Activated naive CD4-positive, alpha-beta T cell (primary cell): ENCODE results near the gene GRIK2.
"Not testable (repeated sequence)": the region's sequence is repeated elsewhere in the genome, so short reads cannot be mapped to it uniquely, and the experiment has no call there.

Experiments used
- DNase-seq, 4 experiments: peaks; one replicate each; lab custom pipeline; 2025; lab: John Stamatoyannopoulos, UW

The GRIK2 gene

DNA sequence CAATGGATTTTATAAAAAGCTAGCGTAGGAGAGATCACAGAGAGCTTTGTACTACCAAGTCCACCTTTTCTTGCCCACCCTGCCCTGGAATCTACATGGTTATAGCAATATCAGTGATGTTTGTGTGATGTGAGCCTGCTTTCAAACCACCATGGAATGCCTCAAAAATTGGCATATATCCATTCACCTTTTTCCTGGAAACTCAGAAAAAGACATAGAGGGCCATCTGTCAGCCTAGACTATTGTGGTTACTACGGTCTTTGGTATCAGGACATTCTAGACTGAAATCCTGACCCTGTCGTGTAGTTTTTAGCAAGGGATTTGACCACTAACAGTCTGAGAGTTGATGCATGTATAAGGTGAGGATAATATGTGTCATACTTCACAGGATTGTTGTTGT, 239.6 kb downstream of the GRIK2 start:
- no peak for DNase-seq

DNA sequence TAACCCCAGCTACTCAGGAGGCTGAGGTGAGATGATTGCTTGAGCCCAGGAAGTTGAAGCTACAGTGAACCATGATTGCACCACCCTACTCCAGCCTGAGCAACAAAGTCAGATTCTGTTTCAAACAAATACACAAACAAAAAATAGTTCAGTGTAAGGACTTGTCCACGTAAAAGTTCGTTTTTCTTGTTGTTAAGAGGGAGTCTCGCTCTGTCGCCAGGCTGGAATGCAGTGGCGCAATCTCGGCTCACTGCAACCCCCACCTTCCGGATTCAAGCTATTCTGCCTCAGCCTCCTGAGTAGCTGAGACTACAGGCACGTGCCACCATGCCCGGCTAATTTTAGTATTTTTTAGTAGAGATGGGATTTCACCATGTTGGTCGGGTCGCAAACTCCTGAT, 245.4 kb downstream of the GRIK2 start:
- DNase-seq: not testable (repeated sequence)

DNA sequence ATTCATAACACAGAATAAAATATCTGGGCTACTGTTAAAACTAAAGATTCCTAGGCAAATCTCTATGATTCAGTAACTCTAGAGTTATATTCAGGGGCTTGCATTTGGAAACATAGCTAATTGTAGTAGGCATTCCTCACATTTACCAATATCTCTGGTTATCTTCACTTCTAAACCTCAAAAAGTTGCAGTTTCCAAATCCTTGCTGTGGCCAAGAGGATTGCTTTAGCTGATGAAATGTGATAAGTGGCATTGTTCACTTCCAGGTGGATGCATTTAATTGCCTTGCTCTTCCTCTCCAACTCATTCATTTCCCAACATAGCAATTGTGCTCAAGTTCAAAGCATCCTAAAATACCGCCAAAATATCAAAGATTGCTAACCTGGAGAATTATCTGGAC, 246.6 kb downstream of the GRIK2 start:
- no peak for DNase-seq

DNA sequence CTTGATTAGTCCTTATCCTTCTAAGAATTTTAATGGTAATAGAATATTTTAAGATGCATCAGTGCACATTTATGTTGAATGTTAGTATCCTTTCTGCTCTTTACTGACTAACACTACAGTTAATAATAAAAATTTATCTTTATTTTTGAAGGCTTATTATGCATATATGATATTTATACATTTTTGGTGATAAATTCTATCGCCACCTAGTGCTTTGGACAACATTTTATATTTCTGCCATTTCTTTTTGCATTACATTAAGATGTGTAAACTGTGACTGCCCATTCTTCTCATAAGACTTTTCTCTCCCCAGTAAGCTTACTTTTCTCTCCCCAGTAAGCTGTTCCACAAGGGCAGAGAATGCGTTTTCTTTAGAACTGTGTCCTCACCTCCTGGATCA, 252.3 kb downstream of the GRIK2 start:
- DNase-seq: no peak

DNA sequence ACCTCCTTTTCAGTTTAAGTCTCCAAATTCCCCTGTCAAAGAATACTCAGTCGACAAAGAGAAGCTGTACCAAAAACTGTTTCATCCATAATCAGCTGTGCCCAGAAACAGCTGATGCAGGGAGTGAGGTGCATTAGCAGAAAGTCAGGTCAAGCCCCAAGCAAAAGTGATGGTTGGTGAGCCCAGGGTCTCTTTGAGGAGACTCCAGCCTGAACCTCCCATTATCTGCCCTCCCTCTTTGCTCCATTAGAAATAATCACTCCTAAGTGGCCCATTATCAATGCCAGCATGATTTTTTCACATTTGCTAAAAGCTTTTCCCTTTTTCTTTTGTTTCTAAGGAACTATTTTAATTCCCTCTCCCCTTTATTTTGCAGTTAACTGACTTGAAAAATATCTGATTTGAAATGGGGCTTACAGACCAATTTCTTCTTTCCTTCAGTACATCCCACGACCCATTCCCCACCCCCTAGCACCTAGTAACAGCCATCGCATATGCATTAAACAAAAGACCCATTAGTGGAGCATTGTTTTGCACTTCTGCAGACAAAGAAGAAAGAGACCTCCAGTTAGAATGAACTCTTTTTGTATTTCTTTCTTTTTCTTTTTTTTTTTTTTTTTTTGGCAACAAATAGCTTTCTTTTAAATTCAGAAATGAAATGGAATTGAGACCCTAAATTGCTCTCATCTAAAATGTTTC, 257.0 kb downstream of the GRIK2 start:
- DNase-seq: no peak

DNA sequence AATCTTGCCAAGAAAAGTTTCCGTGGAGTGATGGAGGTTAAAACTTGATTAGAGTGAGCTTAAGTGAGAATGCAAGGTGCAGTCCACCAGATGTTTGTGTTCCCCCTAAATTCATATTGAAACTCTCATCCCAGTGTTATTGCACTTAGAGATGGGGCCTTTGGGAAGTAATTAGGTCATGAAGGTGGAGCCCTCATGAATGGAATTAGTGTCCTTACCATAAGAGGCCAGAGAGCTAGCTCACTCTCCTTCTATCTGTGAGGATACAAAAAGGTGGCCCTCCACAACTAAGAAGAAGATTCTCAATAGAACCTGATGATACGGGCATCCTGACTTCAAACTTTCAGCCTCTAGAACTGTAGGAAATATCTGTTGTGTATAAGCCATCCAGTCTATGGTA, 258.6 kb downstream of the GRIK2 start:
- no peak for DNase-seq

DNA sequence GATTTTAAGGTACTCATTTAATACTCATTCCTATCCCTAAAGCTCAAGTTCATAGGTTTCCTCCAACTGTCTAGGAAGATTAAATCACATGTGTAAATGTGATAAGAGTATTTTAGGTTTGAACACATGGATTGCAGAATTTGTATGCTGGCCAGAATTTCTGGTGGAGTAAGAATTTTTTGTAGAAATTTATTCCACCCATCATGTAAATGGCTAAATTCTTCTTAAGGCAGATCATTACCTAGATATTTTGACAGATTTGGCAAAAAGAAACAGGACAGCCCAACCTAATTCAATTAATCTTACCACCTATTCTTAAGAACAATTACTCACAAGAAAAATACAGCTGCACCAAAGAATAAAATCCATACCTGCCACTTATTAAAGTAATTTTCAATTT, 261.6 kb downstream of the GRIK2 start:
- no peak for DNase-seq

DNA sequence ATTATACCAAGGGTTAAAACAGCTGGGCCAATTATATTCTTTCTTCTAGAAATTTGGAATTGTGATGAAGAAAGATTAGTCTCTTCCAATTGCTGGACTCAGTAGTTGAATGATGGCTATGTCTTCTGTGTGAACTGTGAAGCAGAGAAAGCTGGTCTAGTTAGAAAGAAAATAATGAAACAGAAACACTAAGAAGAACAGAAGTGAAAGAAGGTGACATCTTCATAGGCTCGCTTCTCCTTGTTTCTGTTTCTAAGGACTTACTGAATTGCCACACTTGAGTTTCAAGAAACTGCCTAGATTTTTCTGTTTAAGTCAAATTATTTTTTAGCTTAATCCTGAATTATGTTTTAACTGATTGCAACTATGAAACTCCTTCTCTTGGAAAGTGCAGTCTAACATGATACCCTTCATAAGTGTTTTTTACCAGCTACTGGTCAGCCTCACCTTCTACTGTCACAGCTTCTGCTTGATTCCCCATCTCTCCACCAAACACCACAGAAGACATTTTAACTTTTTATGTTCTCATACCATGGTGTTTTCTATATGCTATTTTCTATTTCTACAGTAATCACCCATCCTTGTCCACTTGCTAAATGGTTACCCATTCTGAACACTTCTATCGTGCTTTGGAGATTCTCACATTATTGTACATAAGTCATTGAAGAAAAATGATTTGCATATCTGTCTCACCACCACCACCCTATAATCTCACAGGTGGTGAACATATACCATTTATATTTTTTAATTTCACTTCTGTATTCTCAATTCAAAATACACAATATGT, 268.8 kb downstream of the GRIK2 start:
- DNase-seq: no peak

DNA sequence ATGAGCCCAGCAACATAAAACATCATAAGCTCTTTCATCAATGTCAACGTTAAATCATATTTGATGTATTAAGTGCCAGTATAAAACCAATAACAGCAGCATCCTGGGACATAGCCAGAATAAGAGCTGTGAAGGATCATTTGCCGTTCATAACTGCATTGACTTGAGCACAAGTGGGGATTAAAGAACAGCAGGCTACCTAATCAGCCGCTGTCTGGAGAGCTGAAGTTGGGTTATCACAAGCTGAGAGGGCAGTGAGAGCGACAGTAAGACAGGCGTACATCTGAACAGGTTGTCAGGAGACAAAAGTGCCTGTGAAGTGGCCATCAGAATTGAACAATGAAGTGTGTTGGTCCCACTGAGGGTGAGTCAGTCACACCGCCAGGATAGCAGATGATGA, 269.6 kb downstream of the GRIK2 start:
- no peak for DNase-seq

DNA sequence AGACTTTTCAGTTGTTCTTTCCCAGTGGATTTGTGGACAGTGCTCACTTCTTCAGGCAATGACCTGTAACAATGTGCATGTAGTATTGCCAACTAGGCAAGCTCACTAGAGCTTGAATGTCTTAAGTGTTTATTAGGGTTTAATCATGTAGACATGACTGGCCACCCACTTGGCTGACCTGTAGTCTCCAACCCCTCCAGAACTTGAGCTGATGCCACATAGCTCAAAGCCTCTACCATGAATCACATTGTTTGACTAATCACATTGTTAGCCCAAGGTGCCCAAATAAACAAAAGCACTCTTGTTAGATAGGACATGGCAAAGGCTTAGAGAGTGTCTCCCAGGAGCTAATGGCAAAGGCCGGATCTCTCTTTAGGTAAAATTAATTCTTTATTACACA, 272.7 kb downstream of the GRIK2 start:
- DNase-seq: no peak

DNA sequence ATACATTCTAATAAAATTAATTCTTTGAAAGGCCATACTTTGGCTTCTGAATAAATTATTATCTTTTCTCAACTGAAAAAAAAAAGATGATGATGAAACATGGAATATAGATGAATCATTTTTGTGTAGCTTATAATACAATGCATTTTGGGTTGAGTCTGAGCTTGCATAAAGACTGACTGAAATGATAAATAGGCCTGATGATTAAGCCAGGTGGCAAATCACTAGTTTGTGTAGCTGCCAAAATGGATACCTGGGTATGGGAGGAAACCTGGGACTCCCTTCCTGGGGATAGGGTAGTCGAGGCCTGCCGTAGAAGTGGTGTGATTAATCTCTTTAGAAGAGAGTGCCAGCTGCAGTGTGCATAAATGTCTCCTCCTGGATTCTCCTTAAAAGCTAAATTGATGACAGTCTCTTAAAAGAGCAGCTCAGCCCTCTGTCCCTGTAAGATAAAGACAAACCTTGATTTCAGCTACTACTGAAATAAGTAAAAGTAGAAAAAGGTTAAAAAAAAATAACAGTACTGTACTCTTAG, 275.1 kb downstream of the GRIK2 start:
- DNase-seq: no peak

DNA sequence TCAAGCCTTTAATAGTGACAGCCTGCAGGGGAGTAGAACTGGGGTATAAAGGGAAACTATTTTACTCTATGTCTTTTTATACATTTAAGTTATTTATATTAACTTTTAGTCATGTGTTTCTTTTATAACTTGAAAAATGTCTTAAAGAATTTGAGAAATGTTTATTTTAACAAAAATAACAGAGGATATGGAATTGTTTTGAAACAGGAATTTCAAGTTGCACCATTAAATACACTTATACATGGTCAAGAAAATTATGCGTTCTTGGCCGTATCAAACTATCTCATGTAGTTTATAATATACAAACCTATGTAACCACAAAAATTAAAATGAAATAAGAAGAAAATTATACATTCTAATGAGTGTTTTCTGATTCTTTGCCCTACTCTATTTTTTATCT, 282.7 kb downstream of the GRIK2 start:
- no peak for DNase-seq

DNA sequence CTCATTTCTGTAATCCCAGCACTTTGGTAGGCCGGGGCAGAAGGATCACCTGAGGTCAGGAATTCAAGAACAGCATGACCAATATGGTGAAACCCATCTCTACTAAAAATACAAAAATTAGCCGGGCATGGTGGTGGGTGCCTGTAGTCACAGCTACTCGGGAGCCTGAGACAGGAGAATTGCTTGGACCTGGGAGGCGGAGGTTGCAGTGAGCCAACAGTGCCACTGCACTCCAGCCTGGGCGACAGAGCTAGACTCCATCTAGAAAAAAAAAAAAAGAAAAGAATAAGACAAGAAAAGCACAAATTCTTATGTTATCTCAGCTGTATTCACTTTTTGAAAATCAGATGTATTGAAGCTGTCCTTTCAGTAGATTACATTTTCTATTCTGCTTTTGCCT, 289.4 kb downstream of the GRIK2 start:
- no peak for DNase-seq

DNA sequence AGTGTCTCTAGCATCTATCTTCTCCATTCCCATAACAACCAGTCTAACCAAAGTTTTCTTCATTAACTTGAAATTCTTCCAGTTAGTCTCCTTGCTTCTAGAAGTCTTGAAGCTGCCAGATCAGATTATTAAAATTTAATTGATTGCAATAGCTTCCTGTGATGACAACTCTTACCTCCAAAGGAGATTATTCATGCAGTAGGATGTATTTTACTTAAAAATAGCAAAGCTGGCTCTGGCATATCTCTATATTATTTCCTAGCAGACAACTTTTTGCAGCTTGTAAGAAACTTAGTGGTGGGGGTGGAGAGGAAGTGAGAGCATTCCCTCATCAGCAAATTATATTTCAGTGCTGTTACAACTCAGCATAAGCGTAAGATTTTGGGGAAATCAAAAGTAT, 290.4 kb downstream of the GRIK2 start:
- no peak for DNase-seq

DNA sequence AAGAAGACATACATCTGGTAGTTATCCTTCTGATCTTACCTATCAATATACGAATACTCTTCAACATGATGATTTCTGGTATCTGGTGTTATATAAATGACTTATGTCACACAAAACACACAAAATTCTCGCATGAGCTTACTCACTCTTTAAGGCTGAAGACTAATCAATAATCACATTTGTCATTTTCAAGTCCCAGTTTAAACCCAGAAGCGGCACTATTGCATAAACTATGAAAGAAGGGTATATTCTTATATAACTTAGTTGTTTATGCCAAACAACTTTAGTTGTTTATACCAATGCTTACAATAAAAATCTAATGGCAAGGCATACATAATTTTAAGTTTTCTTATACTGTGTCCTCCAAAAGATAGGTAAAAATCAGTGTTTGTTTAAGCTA, 293.1 kb downstream of the GRIK2 start:
- no peak for DNase-seq

DNA sequence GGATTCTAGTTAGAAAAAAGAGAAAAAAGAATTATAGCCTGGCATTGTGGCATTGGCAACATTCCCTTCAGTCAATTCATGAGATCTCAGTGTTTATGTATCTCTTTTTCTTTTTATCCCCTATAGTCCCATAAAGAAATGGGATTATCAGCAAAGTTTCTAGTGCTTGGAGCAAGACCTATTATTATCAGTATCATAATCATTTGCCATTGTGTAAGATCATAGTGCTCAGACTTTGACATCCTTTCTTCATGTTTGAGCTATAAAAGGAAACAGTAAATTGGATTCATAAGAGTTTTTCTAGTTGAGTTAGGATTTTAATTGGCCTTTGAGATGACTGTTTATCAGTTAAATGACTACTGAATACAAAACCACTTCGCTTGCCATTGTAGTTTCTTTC, 295.6 kb downstream of the GRIK2 start:
- no peak for DNase-seq

DNA sequence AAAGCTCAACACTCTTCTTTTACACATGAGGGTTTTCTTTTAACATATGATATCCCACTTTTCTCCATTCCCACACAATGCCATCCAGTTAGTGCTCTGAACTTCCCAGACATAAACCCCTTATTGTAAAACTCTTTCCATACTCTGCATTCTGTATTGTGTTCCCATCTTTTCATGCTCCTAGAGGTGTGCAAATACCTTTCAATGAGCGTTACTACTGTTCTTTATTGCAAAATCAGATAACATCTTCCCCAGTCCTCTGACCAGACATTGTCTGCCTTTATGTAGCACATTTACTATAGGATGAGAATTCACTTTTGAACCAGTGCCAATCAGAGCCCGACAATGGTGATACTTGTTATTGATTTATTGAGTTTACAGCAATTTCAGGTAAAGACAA, 296.2 kb downstream of the GRIK2 start:
- no peak for DNase-seq

DNA sequence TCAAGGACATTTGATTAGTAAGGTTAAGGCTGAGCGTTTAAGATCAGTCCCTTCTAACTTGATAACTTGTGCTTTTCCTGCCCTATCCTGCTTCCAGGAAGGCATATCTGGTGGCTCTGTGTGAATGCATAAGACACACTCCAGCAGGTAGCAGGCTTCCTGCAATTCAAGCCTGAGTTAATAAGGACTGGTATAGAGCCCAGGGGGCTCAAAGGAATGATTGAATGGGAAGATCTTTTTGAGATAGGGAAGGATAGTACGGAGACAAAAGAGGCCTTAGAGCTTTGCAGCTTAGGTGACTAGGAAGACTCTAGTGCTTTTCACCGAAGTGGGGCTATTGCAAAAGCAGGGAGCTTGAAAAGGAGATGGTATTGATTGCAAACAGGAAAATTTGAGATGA, 307.1 kb downstream of the GRIK2 start:
- DNase-seq: no peak

DNA sequence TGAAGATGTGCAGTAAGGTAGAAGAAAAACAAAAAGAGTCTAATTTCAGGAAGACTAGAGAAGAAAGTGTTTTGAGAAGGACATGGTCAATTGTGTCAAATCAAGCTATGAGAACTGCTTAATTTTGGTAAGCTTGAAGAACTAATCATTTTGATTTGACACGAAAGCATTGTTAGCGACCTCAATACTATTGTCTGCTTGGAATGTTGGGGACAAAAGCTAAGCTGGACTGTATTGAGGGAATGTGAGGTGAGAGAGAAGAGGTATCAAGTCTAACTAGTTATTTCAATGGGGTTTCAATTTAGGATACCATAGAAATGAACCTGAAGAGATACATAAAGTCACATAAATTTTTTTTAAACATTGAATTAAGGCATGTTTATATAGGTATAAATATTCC, 309.8 kb downstream of the GRIK2 start:
- no peak for DNase-seq

DNA sequence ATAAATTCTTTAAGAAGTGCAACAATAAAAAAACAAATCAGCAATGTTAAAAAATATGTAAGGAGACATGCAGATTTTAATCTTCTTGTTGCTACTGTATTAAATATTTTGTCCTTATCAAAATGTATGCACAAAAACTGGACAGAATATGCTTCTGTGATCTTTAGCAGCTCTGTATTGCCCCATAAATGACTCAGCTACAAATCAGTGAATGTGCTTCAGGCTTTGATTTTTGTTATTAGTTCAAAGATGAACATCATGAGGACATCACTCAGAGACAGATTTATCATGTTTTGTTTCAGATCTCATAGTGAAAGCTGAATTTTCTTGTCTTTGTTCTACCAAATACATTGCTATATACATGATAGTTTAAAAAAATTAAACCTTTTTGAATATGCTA, 312.4 kb downstream of the GRIK2 start:
- no peak for DNase-seq

DNA sequence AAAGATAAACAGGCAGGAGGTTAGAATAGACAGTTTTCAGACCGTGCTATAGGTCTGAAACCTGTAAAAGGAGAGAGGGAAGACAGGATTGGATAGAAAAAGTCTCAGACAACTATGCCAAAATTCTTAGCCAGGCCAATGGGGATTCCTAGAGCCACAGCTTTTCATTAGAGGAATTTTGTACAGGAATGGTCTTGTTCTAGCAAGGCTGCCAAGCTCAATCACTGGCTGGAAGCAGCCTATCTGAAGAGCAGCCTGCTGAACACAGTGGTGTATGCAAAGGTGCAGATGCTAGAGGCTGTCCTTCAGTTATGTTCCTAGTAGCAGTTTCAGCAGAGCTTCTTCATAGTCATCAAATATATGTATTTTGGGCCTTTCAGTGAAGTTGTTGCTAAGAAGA, 313.1 kb downstream of the GRIK2 start:
- DNase-seq: no peak

DNA sequence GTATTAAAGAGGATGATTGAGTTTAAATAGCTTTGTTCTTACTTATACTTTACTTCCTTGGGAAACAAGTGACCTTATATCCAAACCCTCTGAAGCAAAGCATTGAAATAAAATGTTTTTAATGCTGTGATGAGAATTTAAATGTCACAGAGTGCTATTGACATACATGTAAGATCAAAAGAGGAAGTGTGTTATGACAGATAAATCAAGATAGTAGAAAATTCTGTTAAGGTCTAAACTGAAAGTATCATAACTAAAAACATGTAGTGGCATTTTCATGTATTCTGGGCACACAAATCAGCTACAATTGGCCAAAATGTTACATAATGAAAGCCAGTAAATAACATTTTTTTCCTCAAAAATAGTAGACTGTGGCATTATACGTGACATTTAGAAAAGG, 318.0 kb downstream of the GRIK2 start:
- DNase-seq: no peak

DNA sequence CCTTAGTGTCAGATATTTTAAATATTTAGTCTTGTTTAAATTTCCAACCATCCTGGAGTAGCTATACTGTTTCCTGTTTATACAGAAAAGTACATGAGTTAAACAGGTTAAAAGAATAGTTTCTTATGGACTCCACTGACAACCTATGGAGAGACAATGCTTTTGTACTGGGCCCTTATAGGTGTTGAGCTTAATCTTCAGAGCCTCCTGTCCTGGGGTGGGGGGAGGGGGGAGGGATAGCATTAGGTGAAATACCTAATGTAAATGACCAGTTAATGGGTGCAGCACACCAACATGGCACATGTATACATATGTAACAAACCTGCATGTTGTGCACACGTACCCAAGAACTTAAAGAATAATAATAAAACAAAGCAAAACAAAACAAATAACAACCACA, 322.9 kb downstream of the GRIK2 start:
- DNase-seq: no peak

DNA sequence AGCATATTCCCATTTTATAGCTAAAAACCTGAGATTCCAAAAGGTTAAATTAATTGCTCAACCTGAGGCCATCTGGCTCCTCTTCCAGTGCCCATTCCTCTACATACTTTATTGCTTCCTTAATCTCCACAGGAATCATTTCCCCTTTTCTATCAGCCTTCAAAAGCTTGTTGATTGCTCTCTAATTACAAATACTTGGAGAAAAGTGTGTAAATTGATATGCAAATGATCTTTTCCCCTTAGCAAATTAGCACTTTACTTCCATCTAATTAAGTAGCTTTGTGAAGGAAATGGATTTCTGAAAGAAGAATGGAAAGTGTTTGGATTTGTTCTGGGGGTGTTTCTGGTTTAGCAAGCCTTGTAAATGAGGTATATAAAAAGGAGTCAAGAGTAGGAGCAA, 323.3 kb downstream of the GRIK2 start:
- DNase-seq: no peak
